Endodermal cell (in vitro differentiated cells): Measurements from ENCODE around the gene EIF4H. TPM values are rescaled to one million over a fixed set of nuclear protein-coding genes. Genes with fewer than 3 reads are reported as not detected.
A peak's percentile ranks its signal among the peaks of the same experiment; 100 is the strongest.
"Not testable (repeated sequence)": the region's sequence is repeated elsewhere in the genome, so short reads cannot be mapped to it uniquely, and the experiment has no call there.

Source experiments
- DNase-seq: peaks from one replicate; pipeline ENCODE4 v3.0.0-alpha.2; 2017
- H3K27ac ChIP-seq: 2 replicates; pipeline ENCODE4 v1.5.1; 2013; ENCODE audit warnings: mild to moderate bottlenecking, low read depth, low read length, moderate library complexity
- H3K27me3 ChIP-seq: 2 replicates; pipeline ENCODE4 v1.6.1; 2013; ENCODE audit warnings: mild to moderate bottlenecking, low read length, moderate library complexity; ENCODE audit not compliant: insufficient read depth, control insufficient read depth, poor library complexity, severe bottlenecking
- H3K36me3 ChIP-seq: 2 replicates; pipeline ENCODE4 v1.7.0; 2013; ENCODE audit warnings: mild to moderate bottlenecking, low read length, moderate library complexity; ENCODE audit not compliant: control insufficient read depth, insufficient read depth
- H3K4me1 ChIP-seq: one replicate; pipeline ENCODE4 v1.7.0; 2013; ENCODE audit warnings: low read length; ENCODE audit not compliant: control insufficient read depth, insufficient read depth
- H3K4me3 ChIP-seq: 2 replicates; pipeline ENCODE4 v1.5.1; 2013; ENCODE audit warnings: mild to moderate bottlenecking, low read length, moderate library complexity
- H3K9ac ChIP-seq: 2 replicates; pipeline ENCODE4 v1.6.1; 2013; ENCODE audit warnings: mild to moderate bottlenecking, low read length, moderate library complexity; ENCODE audit not compliant: poor library complexity, severe bottlenecking; ENCODE audit errors: extremely low read depth
- H3K9me3 ChIP-seq: 2 replicates; pipeline ENCODE4 v1.6.1; 2013; ENCODE audit warnings: mild to moderate bottlenecking, low read length, moderate library complexity; ENCODE audit not compliant: control insufficient read depth
- H3K27ac Mint-ChIP-seq: 2 replicates; pipeline ENCODE4 v1.8.0; 2020; ENCODE audit warnings: mixed read lengths
- H3K27me3 Mint-ChIP-seq: 2 replicates; pipeline ENCODE4 v1.8.0; 2021; ENCODE audit warnings: mild to moderate bottlenecking, mixed read lengths; ENCODE audit not compliant: insufficient read depth
- H3K36me3 Mint-ChIP-seq: 2 replicates; pipeline ENCODE4 v1.8.0; 2020; ENCODE audit warnings: low read depth, mixed read lengths
- H3K4me1 Mint-ChIP-seq: 2 replicates; pipeline ENCODE4 v1.8.0; 2020; ENCODE audit warnings: mixed read lengths
- H3K4me3 Mint-ChIP-seq: 2 replicates; pipeline ENCODE4 v1.8.0; 2020; ENCODE audit warnings: mild to moderate bottlenecking, moderate library complexity, mixed read lengths
- H3K9me3 Mint-ChIP-seq: 2 replicates; pipeline ENCODE4 v1.8.0; 2020; ENCODE audit warnings: mild to moderate bottlenecking, mixed read lengths
- WGBS, 2 experiments: methylation state at CpG; one replicate each; pipeline versions ENCODE4 v1.1.5 to v1.1.7; 2013; ENCODE audit warnings: missing lambda C conversion rate in 2 of 2, mixed read lengths in 1 of 2; ENCODE audit not compliant: insufficient coverage in 1 of 2, insufficient read length in 1 of 2; 5-methylcytosine and 5-hydroxymethylcytosine counted together
- total RNA-seq, 2 donors: library from RNA; stranded (reverse); fragmentation: NEBNext Ultra II Directional in 1 of 2; extraction: Animal tissue kit (Norgen Biotek cat#: 25700) in 1 of 2; gene quantifications; 2 replicates in 1 of 2; 3 replicates in 1 of 2; pipeline ENCODE4 v1.2.1, GENCODE V29; 2021
- TF ChIP-seq, protein P1 (sequence below): fragments of 200-600 bp; sonication (generic); conservative IDR thresholded peaks from 2 replicates; pipeline ENCODE4 v1.5.0; 2021; ENCODE audit warnings: antibody characterized with exemption, mild to moderate bottlenecking

Gene EIF4H
- total RNA-seq, 2 donors from 2014 or later: 305 to 346 TPM

DNA sequence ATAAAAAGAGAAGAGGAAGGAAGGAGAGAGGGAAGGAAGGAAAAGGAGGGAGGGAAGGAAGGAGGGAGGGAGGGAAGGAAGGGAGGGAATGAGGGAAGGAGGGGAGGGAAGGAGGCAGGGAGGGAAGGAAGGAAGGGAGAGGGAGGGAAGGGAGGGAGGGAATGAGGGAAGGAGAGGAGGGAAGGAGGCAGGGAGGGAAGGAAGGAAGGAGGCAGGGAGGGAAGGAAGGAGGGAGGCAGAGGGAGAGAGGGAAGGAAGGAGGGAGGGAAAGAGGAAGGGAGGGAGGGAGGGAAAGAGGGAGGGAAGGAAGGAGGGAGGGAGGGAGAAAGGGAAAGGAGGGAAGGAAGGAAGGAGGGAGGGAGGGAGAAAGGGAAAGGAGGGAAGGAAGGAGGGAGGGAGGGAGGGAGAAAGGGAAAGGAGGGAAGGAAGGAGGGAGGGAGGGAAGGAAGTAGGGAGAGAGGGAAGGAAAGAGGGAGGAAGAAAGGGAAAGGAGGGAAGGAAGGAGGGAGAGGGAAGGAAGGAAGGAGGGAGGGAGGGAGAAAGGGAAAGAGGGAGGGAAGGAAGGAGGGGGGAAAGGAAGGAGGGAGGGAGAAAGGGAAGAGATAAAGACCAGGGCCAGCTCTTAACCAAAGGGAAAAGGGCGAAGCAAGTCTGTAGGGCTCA, 29.9 kb downstream of the EIF4H start:
- no peaks in the 10 kb centered on the region for H3K9me3 Mint-ChIP-seq
- no peak overlapping the region for H3K4me3 Mint-ChIP-seq
- no peak overlapping the region for H3K4me3 ChIP-seq
- H3K27ac ChIP-seq: no peak overlapping the region
- TF ChIP-seq, protein P1, sequence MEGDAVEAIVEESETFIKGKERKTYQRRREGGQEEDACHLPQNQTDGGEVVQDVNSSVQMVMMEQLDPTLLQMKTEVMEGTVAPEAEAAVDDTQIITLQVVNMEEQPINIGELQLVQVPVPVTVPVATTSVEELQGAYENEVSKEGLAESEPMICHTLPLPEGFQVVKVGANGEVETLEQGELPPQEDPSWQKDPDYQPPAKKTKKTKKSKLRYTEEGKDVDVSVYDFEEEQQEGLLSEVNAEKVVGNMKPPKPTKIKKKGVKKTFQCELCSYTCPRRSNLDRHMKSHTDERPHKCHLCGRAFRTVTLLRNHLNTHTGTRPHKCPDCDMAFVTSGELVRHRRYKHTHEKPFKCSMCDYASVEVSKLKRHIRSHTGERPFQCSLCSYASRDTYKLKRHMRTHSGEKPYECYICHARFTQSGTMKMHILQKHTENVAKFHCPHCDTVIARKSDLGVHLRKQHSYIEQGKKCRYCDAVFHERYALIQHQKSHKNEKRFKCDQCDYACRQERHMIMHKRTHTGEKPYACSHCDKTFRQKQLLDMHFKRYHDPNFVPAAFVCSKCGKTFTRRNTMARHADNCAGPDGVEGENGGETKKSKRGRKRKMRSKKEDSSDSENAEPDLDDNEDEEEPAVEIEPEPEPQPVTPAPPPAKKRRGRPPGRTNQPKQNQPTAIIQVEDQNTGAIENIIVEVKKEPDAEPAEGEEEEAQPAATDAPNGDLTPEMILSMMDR: no peak
- no peak overlapping the region for H3K27ac Mint-ChIP-seq
- H3K27me3 ChIP-seq: no peaks in the 10 kb centered on the region
- H3K9ac ChIP-seq: no peak overlapping the region
- no peaks in the 10 kb centered on the region for H3K9me3 ChIP-seq
- no peaks in the 10 kb centered on the region for H3K27me3 Mint-ChIP-seq
- WGBS, 2 experiments: 88 to 100% methylated on average over 1 of the region's 1 CpG
- H3K36me3 Mint-ChIP-seq: peaks cover 5% of the 10 kb centered on the region
- peaks cover 2% of the 10 kb centered on the region for H3K4me1 Mint-ChIP-seq
- no peaks in the 10 kb centered on the region for H3K4me1 ChIP-seq
- no peaks in the 10 kb centered on the region for H3K36me3 ChIP-seq
- no peak for DNase-seq

GRCh38 chr7:74206052-74206451, 31.9 kb downstream of the EIF4H start:
- H3K27me3 Mint-ChIP-seq, H3K27ac ChIP-seq, H3K4me1 Mint-ChIP-seq, H3K36me3 ChIP-seq, DNase-seq, H3K9me3 ChIP-seq, H3K4me3 Mint-ChIP-seq, H3K27me3 ChIP-seq, H3K27ac Mint-ChIP-seq, H3K36me3 Mint-ChIP-seq, H3K4me3 ChIP-seq, H3K9me3 Mint-ChIP-seq, H3K9ac ChIP-seq, H3K4me1 ChIP-seq: not testable (repeated sequence)
- WGBS, 2 experiments: 78 to 97% methylated on average over 6 to 10 of the region's 10 CpGs

DNA sequence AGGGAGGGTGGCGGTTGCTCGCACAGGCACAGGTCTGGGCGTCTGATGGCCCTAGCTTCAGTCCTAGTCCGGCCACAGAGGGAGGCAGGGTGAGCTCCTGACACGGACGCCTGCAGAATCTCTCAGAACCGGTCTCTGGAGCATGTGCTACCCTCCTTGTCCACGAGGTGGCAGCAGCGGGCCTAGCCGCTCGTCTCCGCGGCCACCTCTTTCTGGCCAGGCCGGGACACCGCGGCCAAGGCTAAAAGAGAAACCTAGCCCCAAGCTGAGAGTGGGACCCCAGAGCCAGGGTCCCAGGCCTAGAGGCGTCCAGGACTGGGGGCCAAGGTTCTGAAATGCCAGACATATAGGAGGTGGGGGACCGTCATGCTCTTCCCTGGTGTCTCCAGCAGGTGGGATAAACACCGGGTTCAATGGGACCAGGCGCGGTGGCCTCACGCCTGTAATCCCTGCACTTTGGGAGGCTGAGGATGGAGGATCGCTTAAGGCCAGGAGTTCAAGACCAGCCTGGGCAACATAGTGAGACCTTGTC, 32.5 kb downstream of the EIF4H start:
- Histone ChIP-seq H3K27ac (no peak overlapping the region), H3K4me1 (no peaks in the 10 kb centered on the region), H3K27me3 (no peaks in the 10 kb centered on the region), H3K9me3 (no peaks in the 10 kb centered on the region), H3K9ac (no peak overlapping the region), H3K36me3 (no peaks in the 10 kb centered on the region), H3K4me3 (no peak overlapping the region)
- Mint-ChIP-seq H3K27ac (no peak overlapping the region), H3K9me3 (no peaks in the 10 kb centered on the region), H3K4me1 (no peaks in the 10 kb centered on the region), H3K27me3 (no peaks in the 10 kb centered on the region), H3K36me3 (peaks cover 3% of the 10 kb centered on the region), H3K4me3 (no peak overlapping the region)
- 33 to 37% methylated on average over 16 to 23 of the region's 23 CpGs for WGBS, 2 experiments
- TF ChIP-seq, protein P1: peak; percentile 99
- peak; percentile 97 for DNase-seq
